Aortic smooth muscle cell (primary cell): ENCODE results near the gene EMX1. TPM values are rescaled to one million over a fixed set of nuclear protein-coding genes. Genes with fewer than 3 reads are reported as not detected.

ENCODE experiments used
- total RNA-seq: library from RNA; depleted of rRNA; stranded (reverse); fragments of >200 nt; gene quantifications from 2 replicates; pipeline ENCODE4 v1.2.3, GENCODE V29; 2014

EMX1 gene
- not detected in 2 replicates for total RNA-seq

GRCh38 chr2:72917138-72917876 lies at the start of gene EMX1:
Gene EMX1 (plus strand): TSS chr2:72917519. CDS start chr2:72917853, 334 bp downstream.

DNA sequence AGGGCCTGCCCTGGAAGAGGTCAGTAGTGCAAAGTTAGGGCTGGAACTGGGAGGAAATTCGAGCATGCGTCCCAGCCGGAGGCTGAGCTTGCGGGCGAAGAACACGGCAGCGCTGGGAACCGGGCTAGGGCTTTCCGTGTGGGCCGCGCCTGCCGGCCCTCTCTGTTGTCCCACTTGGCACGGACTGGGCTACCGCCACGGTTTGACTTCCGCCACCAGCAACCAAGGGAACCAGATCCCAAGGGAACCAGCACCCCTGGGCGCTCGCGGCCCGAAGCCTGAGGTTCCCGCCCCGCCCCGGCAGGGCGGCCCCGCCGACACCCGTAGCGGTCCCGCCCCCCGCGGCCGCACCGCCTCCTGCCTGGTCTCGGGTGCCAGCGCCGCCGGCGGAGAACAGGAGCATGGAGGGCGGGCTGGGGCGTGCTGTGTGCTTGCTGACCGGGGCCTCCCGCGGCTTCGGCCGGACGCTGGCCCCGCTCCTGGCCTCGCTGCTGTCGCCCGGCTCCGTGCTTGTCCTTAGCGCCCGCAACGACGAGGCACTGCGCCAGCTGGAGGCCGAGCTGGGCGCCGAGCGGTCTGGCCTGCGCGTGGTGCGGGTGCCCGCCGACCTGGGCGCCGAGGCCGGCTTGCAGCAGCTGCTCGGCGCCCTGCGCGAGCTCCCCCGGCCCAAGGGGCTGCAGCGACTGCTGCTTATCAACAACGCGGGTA lies 30.1 kb upstream of the EMX1 start, which contains the start of gene SPR:
TSS of gene SPR (plus strand) at position 377 of the 708 bp plus-strand sequence. CDS start at position 402, 25 bp downstream.

Other genes starting within 250 kb of the EMX1 start
- 30.5 and 31.2 TPM in 2 replicates for gene EXOC6B, start 91.5 kb upstream of the EMX1 start, total RNA-seq
- 30.8 and 31.3 TPM in 2 replicates for gene SPR, start 30.1 kb upstream of the EMX1 start, total RNA-seq
- 19.0 and 20.3 TPM in 2 replicates for gene SFXN5, start 154.2 kb downstream of the EMX1 start, total RNA-seq
- 49.5 and 52.2 TPM in 2 replicates for gene RAB11FIP5, start 195.4 kb downstream of the EMX1 start, total RNA-seq